Activated T-helper 2 cell treated with anti-CD3 and anti-CD28 coated beads, Interferon-gamma antibody, Interleukin-2, Interleukin-4, amounts not matched to agents 10 μg/mL and 5 μg/mL and 100 μg/mL, durations not matched to agents 14 hours and 24 hours and 36 hours (primary cell): Measurements from ENCODE around the gene CDKN2D. TPM values are rescaled to one million over a fixed set of nuclear protein-coding genes. Genes with fewer than 3 reads are reported as not detected.
A peak's percentile ranks its signal among the peaks of the same experiment; 100 is the strongest.
"Not testable (repeated sequence)": the region's sequence is repeated elsewhere in the genome, so short reads cannot be mapped to it uniquely, and the experiment has no call there.

ENCODE experiments used
- DNase-seq: peaks from one replicate; pipeline ENCODE4 v3.0.0; 2021; ENCODE audit warnings: low spot score
- H3K27ac Mint-ChIP-seq: one replicate; pipeline ENCODE4 v1.8.0; 2021; ENCODE audit warnings: mixed read lengths
- H3K27me3 Mint-ChIP-seq: one replicate; pipeline ENCODE4 v1.8.0; 2021; ENCODE audit warnings: low read depth, mixed read lengths
- H3K36me3 Mint-ChIP-seq: one replicate; pipeline ENCODE4 v1.8.0; 2021; ENCODE audit warnings: low read depth, mixed read lengths
- H3K4me1 Mint-ChIP-seq: one replicate; pipeline ENCODE4 v1.8.0; 2021; ENCODE audit warnings: low read depth, mixed read lengths
- H3K4me3 Mint-ChIP-seq: one replicate; pipeline ENCODE4 v1.8.0; 2021; ENCODE audit warnings: low read depth, mild to moderate bottlenecking, moderate library complexity, mixed read lengths
- H3K9me3 Mint-ChIP-seq: one replicate; pipeline ENCODE4 v1.8.0; 2021; ENCODE audit warnings: mixed read lengths
- intact Hi-C: fragments of 100-400 bp; cut with micrococcal nuclease; formaldehyde crosslinking; loops from one replicate; pipeline ENCODE4 v1.15.1; 2023
- total RNA-seq: library from RNA; stranded (reverse); gene quantifications from 2 replicates; pipeline ENCODE4 v1.2.3, GENCODE V29; 2022

CDKN2D gene
- total RNA-seq, 1 donor from 2014 or later, result 45.9 TPM

DNA sequence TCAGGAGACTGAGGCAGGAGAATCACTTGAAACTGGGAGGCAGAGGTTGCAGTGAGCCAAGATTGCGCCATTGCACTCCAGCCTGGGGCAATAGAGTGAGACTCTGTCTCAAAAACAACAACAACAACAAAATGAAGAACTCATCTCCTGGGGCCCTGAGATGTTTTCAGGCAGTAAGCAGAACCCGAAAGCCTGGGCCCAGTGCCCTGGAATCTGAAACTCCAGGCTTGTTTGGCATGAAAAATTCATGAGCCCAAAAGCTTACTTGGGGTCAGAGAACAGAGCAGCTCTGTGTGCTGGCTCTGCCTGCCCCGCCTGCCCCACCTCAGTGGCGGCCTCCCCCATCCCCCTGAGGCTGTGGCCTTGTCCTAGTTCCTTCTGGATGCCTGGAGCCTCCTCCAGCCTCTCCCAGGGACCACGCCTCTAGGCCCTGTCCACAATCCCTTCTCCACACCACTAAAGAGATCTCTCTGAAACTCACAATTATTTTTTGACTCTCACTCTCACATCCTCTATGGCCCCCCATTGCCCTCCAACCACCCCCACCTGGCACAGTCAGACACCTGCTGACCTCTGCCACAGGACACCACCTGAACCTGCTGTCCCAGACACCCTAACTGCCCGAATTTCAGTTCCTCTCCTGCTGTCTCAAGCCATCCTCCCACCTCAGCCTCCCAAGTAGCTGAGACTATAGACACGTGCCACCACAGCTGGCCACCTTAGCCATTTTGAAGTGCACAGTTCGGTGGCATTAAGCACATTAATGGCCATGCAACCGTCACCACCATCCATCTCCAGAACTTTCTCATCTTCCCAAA lies 25.2 kb upstream of the CDKN2D start:
- intact Hi-C loops, result no loop called here
- no peak for DNase-seq
- Mint-ChIP-seq H3K4me1 (peaks cover 19% of the 10 kb centered on the region), H3K4me3 (no peak overlapping the region), H3K9me3 (no peaks in the 10 kb centered on the region), H3K27me3 (no peaks in the 10 kb centered on the region), H3K27ac (peak overlapping the region; percentile 40), H3K36me3 (no peaks in the 10 kb centered on the region)

DNA sequence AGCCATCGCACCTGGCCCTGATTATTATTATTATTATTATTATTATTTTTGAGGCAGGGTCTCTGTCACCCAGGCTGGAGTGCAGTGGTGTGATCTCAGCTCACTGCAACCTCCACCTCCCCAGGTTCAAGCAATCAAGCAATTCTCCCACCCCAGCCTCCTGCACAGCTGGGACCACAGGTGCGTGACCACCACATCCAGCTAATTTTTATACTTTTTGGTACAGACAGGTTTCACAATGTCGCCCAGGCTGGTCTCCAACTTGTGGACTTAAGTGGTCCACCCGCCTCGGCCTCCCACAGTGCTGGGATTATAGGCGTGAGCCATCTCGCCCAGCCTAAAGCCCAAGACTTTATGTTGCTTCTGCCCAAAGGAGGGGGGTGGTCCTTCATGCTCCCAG lies 24.4 kb upstream of the CDKN2D start:
- Mint-ChIP-seq H3K36me3 (no peaks in the 10 kb centered on the region), H3K4me3 (no peak overlapping the region), H3K4me1 (peaks cover 19% of the 10 kb centered on the region), H3K27me3 (no peaks in the 10 kb centered on the region), H3K27ac (no peak overlapping the region), H3K9me3 (no peaks in the 10 kb centered on the region)
- intact Hi-C loops, result no loop called here
- DNase-seq, result no peak

DNA sequence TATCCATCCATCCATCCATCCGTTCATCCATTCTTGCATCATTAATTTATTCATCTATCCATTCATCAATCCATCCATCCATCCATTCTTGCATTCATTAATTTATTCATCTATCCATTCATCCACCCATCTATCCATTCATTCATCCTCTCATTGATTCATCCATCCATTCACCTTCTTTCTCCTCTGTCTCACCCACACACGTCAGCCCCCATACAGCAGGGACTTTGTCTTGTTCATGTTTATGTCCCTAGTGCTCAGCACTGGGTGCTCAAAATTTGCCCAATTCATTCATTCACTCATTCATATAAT lies 19.0 kb upstream of the CDKN2D start:
- no peak overlapping the region for H3K27ac Mint-ChIP-seq
- peaks cover 19% of the 10 kb centered on the region for H3K27me3 Mint-ChIP-seq
- intact Hi-C loops, result no loop called here
- H3K4me3 Mint-ChIP-seq, result no peak overlapping the region
- DNase-seq, result no peak
- H3K4me1 Mint-ChIP-seq, result peaks cover 17% of the 10 kb centered on the region
- H3K36me3 Mint-ChIP-seq, result no peaks in the 10 kb centered on the region
- no peaks in the 10 kb centered on the region for H3K9me3 Mint-ChIP-seq

DNA sequence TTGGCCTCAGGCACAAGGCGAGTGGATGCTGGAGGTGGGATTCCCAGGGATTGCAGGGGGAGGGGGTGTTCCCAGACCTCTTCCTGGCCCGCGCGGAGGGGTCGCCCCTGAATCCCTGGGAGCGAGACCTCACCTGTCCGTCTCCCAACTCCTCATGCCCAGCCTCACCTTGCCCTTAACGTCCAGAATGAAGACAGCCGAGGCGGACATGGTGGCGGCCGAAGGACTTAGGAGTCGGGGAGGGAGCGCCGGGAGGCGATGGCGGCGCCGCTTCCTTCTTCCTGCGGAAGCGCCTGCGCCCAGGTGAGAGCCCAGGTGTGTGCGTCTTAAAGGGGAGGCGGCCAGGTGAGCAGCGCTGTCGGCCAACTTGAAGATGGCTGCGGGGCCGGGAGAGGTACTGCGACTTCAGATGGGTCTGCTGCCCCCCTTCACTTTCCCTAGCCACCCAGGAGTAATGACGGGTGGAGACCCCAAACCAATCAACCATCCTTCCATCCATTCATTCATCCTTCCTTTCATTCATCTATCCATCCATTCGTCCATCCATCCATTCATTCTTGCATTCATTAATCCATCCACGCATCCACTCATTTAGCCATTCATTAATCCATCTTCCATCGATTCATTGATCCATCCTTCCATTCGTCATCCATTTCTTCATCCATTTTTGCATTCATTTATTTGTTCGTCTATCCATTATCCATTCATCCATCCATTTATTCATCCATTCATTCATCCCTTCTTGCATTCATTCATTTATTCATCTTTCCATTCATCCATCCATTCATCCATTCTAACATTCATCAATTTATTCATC lies 18.5 kb upstream of the CDKN2D start, which contains the start of gene AP1M2:
Gene AP1M2, minus strand, starts transcription at position 291 of the 817 bp plus-strand sequence. Its CDS starts 81 bp downstream, at position 210.
- peaks cover 19% of the 10 kb centered on the region for H3K27me3 Mint-ChIP-seq
- H3K4me3 Mint-ChIP-seq, result no peak within 1 kb of the TSS
- H3K36me3 Mint-ChIP-seq, result no peaks in the 10 kb centered on the region
- peaks cover 17% of the 10 kb centered on the region for H3K4me1 Mint-ChIP-seq
- H3K9me3 Mint-ChIP-seq, result no peaks in the 10 kb centered on the region
- H3K27ac Mint-ChIP-seq, result no peak within 1 kb of the TSS
- intact Hi-C loops, result no loop called here
- DNase-seq, result no peak

DNA sequence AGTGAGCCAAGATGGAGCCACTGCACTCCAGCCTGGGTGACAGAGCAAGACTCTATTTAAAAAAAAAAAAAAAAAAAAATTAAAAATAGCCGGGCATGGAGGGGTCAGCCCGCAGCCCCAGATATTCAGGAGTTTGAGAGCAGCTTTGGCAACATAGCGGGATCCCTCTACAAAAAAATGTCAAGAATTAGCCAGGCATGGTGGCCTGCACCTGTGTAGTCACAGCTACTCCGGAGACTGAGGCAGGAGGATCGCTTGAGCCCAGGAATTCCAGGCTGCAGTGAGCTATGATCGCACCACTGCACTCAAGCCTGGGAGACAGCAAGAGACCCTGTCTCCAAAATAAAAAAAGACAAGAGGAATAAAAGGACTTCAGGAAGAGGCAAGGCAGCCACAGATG lies 17.6 kb upstream of the CDKN2D start:
- H3K36me3 Mint-ChIP-seq, result no peaks in the 10 kb centered on the region
- peaks cover 19% of the 10 kb centered on the region for H3K27me3 Mint-ChIP-seq
- no peaks in the 10 kb centered on the region for H3K9me3 Mint-ChIP-seq
- H3K27ac Mint-ChIP-seq, result no peak overlapping the region
- H3K4me1 Mint-ChIP-seq, result peaks cover 17% of the 10 kb centered on the region
- intact Hi-C loops, result no loop called here
- no peak overlapping the region for H3K4me3 Mint-ChIP-seq
- no peak for DNase-seq

DNA sequence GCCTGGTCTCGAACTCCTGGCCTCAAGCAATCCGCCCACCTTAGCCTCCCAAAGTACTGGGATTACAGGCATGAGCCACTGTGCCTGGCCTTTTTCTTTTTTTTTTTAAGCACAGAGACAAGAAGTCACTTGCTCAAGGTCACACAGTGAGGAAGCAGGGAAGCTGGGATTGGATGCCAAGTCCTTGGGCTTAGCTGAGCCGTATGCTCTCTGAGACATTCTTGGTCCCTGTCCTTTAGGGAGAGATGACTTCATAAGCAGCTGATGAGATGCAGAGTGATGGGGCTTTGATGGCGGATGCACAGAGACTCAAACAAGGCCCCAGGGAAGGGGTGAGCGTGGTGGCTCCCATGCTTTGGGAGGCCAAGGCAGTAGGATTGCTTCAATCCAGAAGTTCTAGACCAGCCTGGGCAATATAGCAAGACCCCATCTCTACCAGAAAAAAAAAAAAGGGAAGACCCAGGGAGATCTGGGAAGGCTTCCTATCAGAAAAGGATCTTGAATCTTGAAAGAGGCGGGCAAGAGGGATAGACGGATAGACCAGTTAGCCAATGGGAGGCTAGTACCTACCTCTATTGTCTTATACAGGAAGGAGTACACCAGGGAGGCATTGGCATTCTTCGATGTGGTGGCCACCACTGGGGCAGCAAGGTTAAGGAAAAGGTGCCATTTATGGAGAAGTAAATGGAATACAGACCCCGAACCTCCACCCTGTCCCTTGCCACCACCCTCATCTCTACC lies 14.4 kb upstream of the CDKN2D start:
- Mint-ChIP-seq H3K9me3 (no peaks in the 10 kb centered on the region), H3K27ac (no peak overlapping the region), H3K36me3 (no peaks in the 10 kb centered on the region), H3K27me3 (peaks cover 19% of the 10 kb centered on the region), H3K4me1 (peaks cover 22% of the 10 kb centered on the region), H3K4me3 (no peak overlapping the region)
- no peak for DNase-seq
- intact Hi-C loops, result no loop called here

DNA sequence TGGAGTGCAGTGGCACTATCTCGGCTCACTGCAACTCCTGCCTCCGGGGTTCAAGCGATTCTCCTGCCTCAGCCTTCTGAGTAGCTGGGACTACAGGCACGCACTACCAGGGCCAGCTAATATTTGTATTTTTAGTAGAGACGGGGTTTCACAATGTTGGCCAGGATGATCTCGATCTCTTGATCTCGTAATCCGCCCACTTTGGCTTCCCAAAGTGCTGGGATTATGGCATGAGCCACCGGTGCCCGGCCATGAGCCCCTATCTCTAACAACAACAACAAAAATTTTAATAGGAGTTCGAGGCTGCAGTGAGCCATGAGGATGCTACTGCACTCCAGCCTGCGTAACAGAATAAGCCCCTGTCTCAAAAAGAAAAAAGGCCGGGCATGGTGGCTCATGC lies 13.3 kb upstream of the CDKN2D start:
- Mint-ChIP-seq H3K36me3 (no peaks in the 10 kb centered on the region), H3K27ac (no peak overlapping the region), H3K27me3 (peaks cover 12% of the 10 kb centered on the region), H3K9me3 (no peaks in the 10 kb centered on the region), H3K4me3 (no peak overlapping the region), H3K4me1 (peaks cover 17% of the 10 kb centered on the region)
- no peak for DNase-seq
- intact Hi-C loops, result no loop called here

DNA sequence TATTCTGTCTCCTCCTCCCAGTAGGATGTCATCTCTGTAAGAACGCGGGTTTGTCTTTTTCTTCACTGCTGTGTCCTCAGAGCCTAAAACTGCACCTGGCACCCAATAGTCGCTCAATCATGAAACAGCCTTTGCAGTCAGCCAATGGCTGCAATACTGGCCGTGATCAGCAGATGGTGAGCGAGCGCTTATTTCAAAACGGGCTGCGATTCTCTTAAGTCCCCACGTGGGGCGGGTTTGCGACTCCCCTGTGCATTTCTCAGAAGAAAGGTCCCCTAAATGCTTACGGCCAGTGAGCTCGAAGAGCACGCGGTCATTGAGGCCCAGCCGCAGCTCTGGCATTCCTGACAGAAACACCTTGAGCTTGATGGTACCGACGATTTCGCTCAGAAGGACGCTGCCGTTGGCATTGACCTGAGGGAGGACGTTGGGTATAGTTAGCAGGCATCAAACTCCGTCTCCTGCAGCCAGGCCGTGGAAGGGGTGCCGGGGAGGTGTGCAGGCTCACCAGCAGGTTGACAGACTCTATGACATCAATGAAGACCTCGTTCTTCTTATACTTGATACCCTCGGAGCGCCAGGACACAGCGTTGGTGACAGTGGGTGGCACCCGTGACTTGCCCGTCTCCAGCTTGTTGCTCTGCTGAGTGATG lies 12.3 kb upstream of the CDKN2D start:
- Mint-ChIP-seq H3K4me3 (no peak overlapping the region), H3K4me1 (peaks cover 17% of the 10 kb centered on the region), H3K9me3 (no peaks in the 10 kb centered on the region), H3K27ac (no peak overlapping the region), H3K27me3 (peaks cover 8% of the 10 kb centered on the region), H3K36me3 (no peaks in the 10 kb centered on the region)
- intact Hi-C loops, result loop anchor here (1.0 to 2.0 kb wide), 3 partner anchors 22 to 118 kb away; no protein-coding TSS in a partner anchor
- peak; percentile 81 for DNase-seq

DNA sequence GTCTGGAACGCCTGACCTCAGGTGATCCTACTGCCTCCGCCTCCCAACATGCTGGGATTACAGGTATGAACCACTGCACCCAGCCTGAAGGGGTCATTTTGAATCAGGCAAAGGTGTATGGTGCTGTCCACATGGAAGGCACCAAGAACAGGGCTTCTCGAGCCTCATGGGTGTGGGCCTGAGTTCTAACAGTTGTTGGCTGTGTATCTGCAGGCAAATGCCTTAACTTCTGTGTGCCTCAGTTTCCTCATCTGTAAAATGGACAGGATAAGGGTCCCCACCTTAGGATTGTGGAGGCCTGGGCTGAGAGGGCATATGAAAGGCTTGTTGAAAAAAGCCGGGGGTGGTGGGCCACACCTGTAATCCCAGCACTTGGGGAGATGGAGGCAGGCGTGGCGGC lies 9.2 kb upstream of the CDKN2D start:
- DNase-seq, result no peak
- Mint-ChIP-seq H3K27ac (no peak overlapping the region), H3K9me3 (no peaks in the 10 kb centered on the region), H3K4me1 (peaks cover 7% of the 10 kb centered on the region), H3K27me3 (no peaks in the 10 kb centered on the region), H3K4me3 (no peak overlapping the region), H3K36me3 (no peaks in the 10 kb centered on the region)
- intact Hi-C loops, result no loop called here

DNA sequence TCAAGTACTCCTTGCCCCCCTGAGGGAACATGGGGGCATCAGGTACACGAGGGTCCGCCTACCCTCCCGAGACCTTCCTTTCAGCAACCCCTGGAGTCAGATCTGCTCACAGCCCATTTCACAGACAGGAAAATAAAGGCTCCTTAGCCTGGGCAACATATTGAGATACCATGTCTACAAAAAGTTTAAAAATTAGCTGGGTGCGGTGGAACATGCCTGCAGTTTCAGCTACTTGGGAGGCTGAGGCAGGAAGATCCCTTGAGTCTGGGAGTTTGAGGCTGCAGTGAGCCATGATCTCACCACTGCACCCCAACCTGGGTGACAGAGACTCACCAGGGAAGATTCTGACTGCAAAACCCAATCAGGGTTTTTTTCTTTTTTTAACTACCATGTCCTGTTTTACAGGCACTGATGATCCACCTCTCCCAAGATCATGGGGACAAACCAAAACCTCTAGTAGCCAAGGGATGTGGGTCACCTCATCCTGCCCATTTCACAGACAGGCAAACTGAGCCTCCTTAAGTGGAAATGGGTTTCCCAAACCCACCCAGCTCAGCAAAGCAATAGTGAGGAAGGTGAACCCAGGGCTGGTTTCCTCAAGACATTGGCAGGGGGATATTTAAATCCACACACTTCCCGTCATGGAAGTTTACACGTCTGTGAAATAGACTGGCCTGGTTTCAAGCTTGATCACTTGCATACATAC lies 6.4 kb upstream of the CDKN2D start:
- Mint-ChIP-seq H3K36me3 (no peaks in the 10 kb centered on the region), H3K4me3 (no peak overlapping the region), H3K27ac (no peak overlapping the region), H3K27me3 (no peaks in the 10 kb centered on the region), H3K9me3 (no peaks in the 10 kb centered on the region), H3K4me1 (peaks cover 8% of the 10 kb centered on the region)
- intact Hi-C loops, result no loop called here
- DNase-seq, result no peak

DNA sequence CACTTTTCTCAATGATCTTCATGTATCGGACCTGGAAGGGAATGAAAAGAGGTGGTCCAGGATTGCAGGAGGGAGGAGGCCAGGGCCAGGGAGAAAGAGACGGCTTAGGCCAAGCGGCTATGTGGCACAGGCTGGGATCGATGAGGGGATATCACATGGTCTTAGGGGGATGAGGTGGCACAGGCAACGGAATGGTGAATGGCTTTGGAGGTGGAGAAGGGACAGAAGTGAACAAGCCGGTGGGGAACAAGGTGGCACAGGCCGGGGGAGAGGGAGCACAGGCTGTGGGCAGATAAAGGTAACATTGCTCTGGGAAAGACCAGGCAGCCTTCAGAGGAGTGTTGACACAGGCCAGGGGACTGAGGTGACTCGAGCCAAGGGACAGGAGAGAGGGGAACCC lies 5.7 kb upstream of the CDKN2D start:
- intact Hi-C loops, result no loop called here

DNA sequence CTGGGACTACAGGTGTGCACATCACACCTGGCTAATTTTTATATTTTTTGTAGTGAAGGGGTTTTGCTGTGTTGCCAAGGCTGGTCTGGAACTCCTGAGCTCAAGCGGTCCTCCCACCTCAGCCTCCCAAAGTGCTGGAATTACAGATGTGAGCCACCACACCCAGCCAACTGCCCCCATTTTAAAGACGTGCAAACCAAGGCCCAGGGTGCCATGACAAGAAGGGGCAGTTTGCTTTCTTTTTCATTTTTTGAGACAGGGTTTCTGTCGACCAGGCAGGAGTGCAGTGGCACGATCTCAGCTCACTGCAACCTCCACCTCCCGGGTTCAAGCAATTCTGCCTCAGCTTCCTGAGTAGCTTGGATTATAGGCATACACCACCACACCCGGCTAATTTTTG lies 5.0 kb upstream of the CDKN2D start:
- DNase-seq, H3K4me3 Mint-ChIP-seq, H3K36me3 Mint-ChIP-seq, H3K9me3 Mint-ChIP-seq, H3K27me3 Mint-ChIP-seq, H3K27ac Mint-ChIP-seq, intact Hi-C loops: not testable (repeated sequence)
- peaks cover 15% of the 10 kb centered on the region for H3K4me1 Mint-ChIP-seq

More for the DNA sequence above, 5.7 kb upstream of the CDKN2D start:
- no peak overlapping the region for H3K27ac Mint-ChIP-seq
- H3K27me3 Mint-ChIP-seq, result no peaks in the 10 kb centered on the region
- DNase-seq, result no peak
- H3K4me1 Mint-ChIP-seq, result peaks cover 11% of the 10 kb centered on the region
- H3K4me3 Mint-ChIP-seq, result no peak overlapping the region
- no peaks in the 10 kb centered on the region for H3K9me3 Mint-ChIP-seq
- no peaks in the 10 kb centered on the region for H3K36me3 Mint-ChIP-seq
